ENCODE measurements around the gene GDF9.
"Not testable (repeated sequence)": the region's sequence is repeated elsewhere in the genome, so short reads cannot be mapped to it uniquely, and the experiment has no call there.

The GDF9 gene

GRCh38 chr5:132872788-132873118, 6.5 kb upstream of the GDF9 start:
- DNase-seq (ENCODE audit: low read depth), result no peak

DNA sequence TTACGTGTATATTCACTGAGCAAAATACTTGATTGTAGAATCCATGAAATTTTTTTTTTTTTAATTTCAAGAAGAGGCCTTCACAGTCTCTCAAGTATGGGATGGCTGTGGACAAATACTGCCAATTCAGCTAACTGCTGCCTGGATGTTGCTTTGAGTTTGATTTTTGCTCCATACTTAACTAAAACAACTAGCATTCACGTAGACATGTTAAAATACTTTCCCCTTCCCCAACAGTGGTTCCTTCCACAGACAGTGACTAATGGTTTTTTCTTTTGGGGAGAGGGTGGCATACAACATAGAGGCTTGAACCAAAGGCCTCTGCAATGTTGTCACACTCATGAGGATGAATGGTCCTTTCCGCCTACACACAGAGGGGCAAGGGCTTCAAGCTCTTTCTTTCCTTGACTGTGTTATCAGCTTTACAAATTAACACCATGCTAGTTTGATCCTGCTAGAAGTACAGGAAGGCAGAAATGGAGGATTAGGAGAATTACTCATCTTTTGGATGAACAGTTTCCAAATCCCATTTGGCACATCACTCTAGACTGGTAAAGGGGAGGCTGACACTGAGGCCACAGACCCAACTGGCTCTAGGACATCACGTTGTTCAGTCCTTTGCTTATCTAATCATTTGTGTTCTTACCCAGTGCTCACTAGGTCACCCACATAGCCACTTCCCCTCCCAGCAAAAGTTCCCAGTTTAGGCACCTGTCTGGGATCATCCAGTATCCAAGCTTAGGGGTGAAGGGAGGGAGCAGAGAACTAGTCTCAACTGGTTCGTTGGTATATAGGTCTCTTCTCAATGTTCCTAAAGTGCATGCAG, 5.4 kb upstream of the GDF9 start:
- DNase-seq (ENCODE audit: low read depth), result no peak

DNA sequence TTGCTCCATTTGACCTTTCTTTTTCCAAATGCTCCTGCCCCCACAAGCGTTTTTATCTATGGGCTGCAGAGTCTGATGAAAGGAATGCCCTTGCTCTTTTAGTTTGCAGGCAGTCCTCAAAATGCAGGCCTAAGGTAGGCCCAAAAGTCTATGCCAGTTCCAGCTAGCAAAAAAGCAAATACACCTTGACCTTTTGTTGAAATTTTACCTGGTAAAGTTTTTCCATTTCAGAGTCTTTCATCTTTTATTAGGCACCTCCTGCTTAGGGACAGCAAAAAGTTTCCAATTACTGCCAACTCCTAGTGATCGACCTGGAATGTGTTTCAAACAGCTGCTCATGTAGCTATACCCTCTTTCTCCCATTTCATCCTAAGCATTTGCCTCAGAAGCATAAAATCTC, 4.5 kb upstream of the GDF9 start:
- no peak for DNase-seq (ENCODE audit: low read depth)

- DNase-seq (ENCODE audit: low read depth), result no peak
These were observed 2.5 kb upstream of the GDF9 start for GRCh38 chr5:132868754-132869153.

DNA sequence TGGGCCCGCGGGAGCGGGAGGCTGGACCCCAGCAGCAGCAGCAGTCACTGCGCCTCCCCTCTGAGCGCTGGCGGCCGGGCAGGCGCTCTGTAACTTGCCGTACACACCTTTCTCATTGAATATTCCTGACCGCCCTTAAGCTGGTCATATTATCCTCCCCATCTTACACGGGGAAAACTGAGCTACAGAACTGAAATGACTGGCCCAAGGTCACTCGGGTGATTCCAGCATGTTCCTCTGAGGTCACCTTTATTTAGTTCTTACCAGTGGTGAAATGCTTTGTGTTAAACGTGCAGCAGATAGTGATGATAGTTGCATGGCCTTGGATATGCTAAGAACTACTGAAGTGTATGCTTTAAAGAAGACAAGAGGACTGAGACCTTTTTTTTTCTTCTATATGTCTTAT, 780 bp upstream of the GDF9 start:
- no peak for DNase-seq (ENCODE audit: low read depth)

- no peak for DNase-seq (ENCODE audit: low read depth)
These were observed 464 bp downstream of the GDF9 start for GRCh38 chr5:132865668-132866341.

DNA sequence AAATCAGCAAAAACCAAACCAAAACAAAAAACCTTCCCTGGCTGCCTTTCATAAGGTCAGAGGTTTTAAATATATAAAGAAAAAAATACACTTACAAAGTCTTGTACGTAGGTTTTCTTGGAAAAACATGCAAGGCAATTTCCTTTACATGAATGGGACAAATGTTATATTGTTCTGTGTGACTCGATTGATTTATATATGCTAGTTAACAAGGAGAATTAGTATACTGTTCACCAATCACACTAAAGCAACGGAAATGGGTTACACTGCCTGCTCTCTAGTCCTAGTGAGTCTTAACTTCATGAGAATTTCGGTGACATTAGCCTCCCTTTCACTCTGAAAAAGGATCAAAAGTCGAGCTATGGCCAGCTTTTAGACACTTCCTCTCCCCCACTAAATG, 5.5 kb downstream of the GDF9 start:
- no peak for DNase-seq (ENCODE audit: low read depth)

DNA sequence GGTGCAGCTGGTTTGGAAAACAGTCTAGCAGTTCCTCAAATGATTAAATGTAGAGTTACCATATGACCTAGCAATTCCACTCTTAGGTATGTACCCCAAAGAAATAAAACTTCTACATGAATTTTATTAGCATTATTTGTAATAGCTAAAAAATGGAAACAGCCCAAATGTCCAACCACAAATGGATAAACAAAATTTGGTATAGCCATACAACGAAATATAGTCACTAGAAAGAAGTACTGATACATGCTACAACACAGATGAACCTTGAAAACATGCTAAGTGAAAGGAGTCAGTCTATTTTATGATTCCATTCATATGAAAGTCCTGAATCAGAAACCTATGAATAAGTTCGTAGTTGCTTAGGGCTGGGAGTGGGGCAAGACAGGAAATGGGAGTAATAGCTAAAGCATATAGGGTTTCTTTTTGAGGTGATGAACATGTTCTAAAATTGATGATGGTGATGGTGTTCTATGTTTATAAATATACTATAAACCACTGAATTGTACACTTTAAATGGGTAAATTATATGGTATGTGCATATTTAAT, 6.3 kb downstream of the GDF9 start:
- DNase-seq (ENCODE audit: low read depth), result no peak

GRCh38 chr5:132856011-132856410, 10.3 kb downstream of the GDF9 start:
- DNase-seq (ENCODE audit: low read depth), result no peak

GRCh38 chr5:132854992-132855391, 11.3 kb downstream of the GDF9 start:
- not testable (repeated sequence) for DNase-seq (ENCODE audit: low read depth)

- no peak for DNase-seq (ENCODE audit: low read depth)
These were observed 12.0 kb downstream of the GDF9 start for GRCh38 chr5:132854301-132854700.

DNA sequence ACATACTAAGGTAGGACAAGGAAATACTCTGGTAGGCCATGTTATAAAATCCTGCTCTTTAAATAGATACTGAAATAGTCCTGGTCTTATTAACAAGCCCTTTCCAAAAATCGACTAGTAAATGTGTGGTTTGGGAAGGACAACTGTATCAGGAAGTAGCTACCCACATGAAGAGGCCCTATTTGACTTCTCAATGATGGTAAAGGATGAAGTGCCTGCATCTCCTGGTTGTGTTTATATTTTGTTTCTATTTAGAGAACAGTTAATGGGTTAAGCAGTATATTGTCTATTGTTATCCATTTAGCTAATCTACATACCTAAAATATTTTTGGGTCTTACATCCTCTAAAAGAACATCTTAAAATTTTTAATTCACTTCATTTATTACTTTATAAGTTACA, 12.5 kb downstream of the GDF9 start:
- no peak for DNase-seq (ENCODE audit: low read depth)

- no peak for DNase-seq (ENCODE audit: low read depth)
These were observed 12.9 kb downstream of the GDF9 start for GRCh38 chr5:132853323-132853722.

DNA sequence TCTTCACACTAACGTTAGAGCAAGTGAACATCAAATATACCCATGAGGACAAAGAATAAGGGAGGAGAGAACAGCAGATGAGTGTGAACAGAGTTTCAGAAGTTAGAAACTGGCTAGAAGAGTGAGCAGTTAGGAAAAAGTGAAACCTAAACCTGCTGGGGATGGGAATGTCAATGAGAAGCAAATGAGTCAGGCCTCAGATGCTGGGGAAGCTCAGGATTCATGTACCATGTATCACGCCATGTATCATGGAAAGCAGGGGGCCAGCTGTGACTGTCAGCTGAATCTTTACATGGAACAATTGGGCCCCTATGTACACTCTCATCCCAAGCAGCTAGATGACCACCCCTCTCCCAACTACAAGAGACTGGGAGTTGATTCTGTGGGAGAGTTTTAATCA, 16.2 kb downstream of the GDF9 start:
- DNase-seq (ENCODE audit: low read depth), result no peak

DNA sequence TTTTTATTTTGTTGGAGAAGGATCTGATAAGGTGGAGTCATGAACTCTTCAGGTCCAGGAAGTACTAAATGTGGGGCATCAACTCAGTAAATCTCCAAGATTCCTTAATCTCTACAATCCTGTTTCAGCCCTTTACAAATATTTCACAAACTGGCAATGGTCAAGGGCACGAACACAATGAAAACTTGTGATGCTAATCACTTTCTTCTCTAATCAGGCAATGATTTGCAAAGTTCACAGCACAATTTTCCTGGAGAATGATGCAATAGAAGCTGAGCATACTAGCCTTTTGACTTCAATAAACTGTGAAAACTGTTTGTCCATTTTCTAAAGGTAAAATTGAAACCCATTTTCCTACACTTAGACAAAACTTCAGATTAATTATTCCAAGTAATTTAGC, 16.9 kb downstream of the GDF9 start:
- no peak for DNase-seq (ENCODE audit: low read depth)

- DNase-seq (ENCODE audit: low read depth), result no peak
These were observed 18.0 kb downstream of the GDF9 start for GRCh38 chr5:132848270-132848669.

DNA sequence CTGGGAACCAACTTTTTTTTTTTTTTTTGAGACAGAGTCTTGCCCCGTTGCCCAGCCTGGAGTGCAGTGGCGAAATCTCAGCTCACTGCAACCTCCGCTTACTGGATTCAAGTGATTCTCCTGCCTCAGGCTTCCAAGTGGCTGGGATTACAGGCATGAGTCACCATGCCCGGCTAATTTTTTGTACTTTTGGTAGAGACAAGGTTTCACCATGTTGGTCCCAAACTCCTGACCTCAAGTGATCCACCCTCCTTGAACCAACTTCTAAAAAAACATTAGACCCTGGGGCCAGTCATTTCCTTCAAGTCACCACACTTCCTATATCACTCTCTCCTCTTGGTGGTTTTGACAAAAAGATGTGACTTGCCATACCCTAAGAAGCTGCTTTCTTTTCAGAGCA, 25.0 kb downstream of the GDF9 start:
- no peak for DNase-seq (ENCODE audit: low read depth)

DNA sequence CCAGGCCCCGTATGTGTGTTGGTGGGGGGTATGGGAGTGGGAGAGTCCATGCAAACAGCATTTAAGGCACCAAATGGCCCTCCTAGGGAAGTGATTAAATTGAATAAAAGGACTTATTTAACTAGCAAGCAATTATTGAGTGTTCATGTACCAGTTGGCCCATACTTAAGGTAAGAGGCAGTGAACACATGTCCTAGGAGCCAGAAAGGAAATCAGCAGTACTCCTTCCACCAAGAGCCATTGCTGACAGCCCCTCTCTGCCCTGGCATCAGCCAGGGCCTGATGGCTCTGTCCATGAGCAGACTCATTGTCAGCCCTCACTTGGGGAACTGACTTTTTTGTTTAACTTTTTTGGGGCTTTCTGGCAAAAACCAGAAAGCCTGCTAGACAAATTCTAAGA, 25.4 kb downstream of the GDF9 start:
- DNase-seq (ENCODE audit: low read depth), result no peak

GRCh38 chr5:132840313-132840712, 26.0 kb downstream of the GDF9 start:
- no peak for DNase-seq (ENCODE audit: low read depth)

GRCh38 chr5:132839426-132840301, 26.6 kb downstream of the GDF9 start:
- DNase-seq (ENCODE audit: low read depth), result no peak

DNA sequence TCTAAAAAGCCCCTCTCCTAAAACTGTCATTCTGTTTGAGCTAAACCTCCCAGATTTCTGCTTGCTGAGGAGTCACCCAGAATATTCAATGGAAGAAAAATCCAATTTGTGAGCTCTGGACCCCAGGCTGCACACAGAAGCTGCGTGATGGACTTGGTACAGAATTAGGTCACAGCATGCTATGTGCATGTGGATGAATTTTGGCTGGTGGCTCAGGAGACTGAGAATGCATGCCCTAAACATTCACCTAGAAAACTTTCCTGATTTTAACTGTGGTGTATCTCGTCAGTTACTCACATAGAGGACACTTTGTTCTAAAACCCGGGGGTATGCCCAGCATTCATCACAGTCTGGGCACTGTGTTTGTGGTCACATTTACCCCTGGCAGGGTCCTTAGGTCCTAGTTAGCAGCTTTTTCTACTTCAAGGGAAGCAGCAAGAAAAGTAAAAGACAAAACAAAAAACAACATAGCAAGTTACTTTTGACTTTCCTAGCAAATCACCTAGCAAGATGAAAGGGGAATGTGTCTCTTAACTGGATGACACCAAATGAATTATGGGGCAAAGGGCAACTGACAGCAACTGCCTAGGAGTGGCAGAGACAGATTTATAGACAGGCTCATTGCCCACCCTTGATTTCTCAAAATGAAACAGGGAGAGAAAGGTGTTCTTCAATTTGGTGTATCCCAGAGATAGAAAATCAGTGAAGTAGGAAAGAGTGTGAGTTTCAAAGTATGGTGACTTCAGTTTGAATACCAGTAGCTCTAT, 27.6 kb downstream of the GDF9 start:
- no peak for DNase-seq (ENCODE audit: low read depth)

DNA sequence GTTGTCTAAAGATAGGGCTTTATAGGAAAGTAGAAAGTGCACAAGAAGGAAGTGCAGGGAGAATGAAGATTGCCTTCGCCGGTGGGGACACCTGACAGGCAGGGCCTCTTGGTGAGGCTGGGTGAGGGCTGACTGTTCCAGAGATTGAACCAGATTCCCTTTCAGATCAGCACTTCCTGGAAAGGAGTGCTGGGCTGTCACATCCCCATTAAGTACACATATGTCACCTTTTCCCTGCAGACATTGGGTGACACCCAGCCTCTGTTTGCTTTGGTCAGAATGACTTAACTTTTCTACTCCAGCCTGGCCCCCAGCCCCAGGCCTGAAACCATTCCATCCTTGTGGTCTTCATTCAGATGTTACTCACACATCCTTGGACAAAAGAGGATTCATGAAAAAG, 28.4 kb downstream of the GDF9 start:
- DNase-seq (ENCODE audit: low read depth), result no peak

Measured in stromal cell of bone marrow (primary cell).